Upper lobe of left lung (tissue), 4 donors: ENCODE results near the gene GPR61.

Source experiments
- CTCF ChIP-seq, 6 experiments: fragments of 450-650 bp in 4 of 6; fragments of 200-600 bp in 2 of 6; sonication (generic) in 2 of 6; IDR thresholded peaks; one replicate each; pipeline ENCODE4 v1.5.1; 2016 to 2019; ENCODE audit warnings: antibody characterized with exemption in 6 of 6
- EP300 ChIP-seq, 4 donors: sonication (generic); formaldehyde crosslinking; IDR thresholded peaks; one replicate each; pipeline ENCODE4 v1.5.1; 2017; ENCODE audit warnings: antibody characterized with exemption in 4 of 4, control low read depth in 2 of 4
- POLR2A ChIP-seq, 4 donors: fragments of 450-650 bp; IDR thresholded peaks; one replicate each; pipeline ENCODE4 v1.5.1; 2016 to 2017; ENCODE audit warnings: antibody characterized with exemption in 4 of 4, mild to moderate bottlenecking in 2 of 4

GRCh38 chr1:109521002-109521951 lies 18.4 kb upstream of the GPR61 start:
- TF ChIP-seq CTCF (IDR thresholded peaks at IDR 0.05), result no peak
- TF ChIP-seq EP300 (IDR thresholded peaks at IDR 0.05), result no peak
- no peak for TF ChIP-seq POLR2A (IDR thresholded peaks at IDR 0.05)
